Measurements from ENCODE around the gene MOB3A. TPM values are rescaled to one million over a fixed set of nuclear protein-coding genes. Genes with fewer than 3 reads are reported as not detected.

The MOB3A gene
- total and polyA plus RNA-seq, 8 donors: 9.9 to 181 (median 25.9) TPM

DNA sequence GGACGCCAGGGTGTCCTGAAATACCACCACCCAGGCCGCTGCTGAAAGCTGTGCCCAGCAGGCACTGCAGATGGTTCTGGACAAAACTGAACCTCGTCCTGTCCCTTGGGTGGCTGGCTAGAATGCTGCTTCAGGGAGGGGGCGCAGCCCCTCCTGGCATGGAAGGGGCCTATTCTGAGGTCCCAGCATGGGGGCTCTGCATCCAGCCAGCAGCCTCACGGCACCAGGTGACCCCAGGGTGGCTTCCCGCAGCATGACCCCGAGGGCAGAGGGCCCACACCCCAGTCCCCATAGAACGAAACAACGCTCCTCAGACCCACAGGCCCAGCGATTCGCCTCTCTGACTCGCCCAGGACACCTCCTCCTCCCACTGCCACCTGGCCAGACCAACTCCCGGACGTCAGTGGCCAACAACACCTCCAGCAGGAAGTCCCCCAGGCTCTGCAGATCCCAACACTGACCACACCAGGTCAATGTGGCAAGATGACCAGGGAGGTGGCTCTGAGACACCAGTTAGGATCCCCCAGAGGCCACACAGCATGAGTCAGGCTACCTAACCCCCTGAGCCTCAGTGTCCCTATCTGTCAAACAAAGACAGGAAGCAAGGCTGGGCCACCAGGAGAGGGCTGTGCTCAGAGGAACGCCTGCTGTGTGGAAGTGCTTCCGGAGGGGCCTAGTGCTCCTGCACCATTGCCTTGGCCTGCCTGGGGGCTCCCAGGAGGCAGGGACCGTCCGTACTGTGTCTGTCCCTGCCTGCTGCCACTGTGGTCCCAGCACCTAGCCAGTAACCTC, 51.2 kb downstream of the MOB3A start:
- Histone ChIP-seq H3K27ac (peak overlapping the region; percentile 71 to 100 (median 100)), H3K4me1 (peaks cover 87 to 98% (median 96%) of the 10 kb centered on the region in 4 donors), H3K27me3 (no peaks in the 10 kb centered on the region), H3K36me3 (peaks cover 45 to 81% (median 77%) of the 10 kb centered on the region in 4 donors), H3K9me3 (no peaks in the 10 kb centered on the region), H3K4me3 (peak overlapping the region in 2 of 4 donors; percentile 0 to 27)
- TF ChIP-seq CTCF (IDR thresholded peaks at IDR 0.05) (no peak), POLR2AphosphoS5 (IDR thresholded peaks at IDR 0.05) (peak in 1 of 3 donors; percentile 14)
- 56 to 80% (median 63%) methylated on average over 12 to 18 of the region's 18 CpGs for WGBS, 5 donors
- intact Hi-C loops (cut with DNase I; ENCODE audit: low total_unique reads): no loop called here
- DNase-seq: no peak

DNA sequence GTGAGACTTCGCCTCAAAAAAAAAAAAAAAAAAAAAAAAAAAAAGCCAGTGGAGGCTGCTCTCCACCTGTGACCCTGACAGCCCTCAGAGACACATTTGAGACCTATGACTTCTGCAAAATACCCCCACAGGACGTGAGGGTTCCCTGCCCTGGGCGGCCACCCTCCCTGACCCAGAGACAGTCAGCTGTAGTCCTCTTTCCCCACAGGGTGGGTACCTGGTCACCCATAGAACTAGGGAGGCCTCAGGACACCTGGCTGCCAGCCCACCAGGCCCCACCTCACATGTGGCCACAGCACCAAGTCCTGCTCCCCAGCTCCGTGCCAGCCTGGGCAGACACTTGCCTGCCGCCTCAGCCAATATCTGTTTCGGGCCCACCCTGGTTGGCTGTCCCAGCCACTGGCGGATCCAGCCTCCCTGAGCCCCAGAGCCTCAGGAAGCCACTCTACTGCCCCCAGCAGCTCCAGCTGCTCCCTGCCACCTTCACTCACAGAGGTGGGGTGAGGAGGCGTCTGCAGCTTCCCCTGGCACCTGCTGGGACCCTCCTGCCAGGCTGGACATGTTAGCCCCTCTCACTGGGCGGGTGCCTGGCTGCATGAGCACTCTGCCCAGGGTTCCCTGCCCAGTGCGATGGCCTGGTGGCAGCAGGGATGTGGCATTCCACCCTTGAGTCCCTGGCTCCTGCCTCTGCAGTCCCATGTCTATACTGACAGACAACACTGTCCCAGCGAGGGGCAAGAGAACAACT, 52.0 kb downstream of the MOB3A start:
- Histone ChIP-seq H3K4me1 (peaks cover 82 to 98% (median 96%) of the 10 kb centered on the region in 4 donors), H3K4me3 (peak overlapping the region in 1 of 4 donors; percentile 27), H3K9me3 (no peaks in the 10 kb centered on the region), H3K36me3 (peaks cover 52 to 87% (median 83%) of the 10 kb centered on the region in 4 donors), H3K27ac (peak overlapping the region; percentile 71 to 100 (median 100)), H3K27me3 (no peaks in the 10 kb centered on the region)
- TF ChIP-seq CTCF (IDR thresholded peaks at IDR 0.05): no peak
- TF ChIP-seq EP300 (IDR thresholded peaks at IDR 0.05): no peak
- intact Hi-C loops (cut with DNase I; ENCODE audit: low total_unique reads): no loop called here
- 69 to 83% (median 78%) methylated on average over 3 to 11 of the region's 11 CpGs for WGBS, 5 donors
- DNase-seq: peak in 1 of 2 donors; percentile 27

- 40 to 58% (median 46%) methylated on average over 8 to 9 of the region's 9 CpGs for WGBS, 5 donors
- Histone ChIP-seq H3K27ac (peak overlapping the region; percentile 80 to 100 (median 100)), H3K4me1 (peaks cover 73 to 97% (median 89%) of the 10 kb centered on the region in 4 donors), H3K27me3 (no peaks in the 10 kb centered on the region), H3K4me3 (peak overlapping the region in 2 of 4 donors; percentile 30 to 37), H3K9me3 (no peaks in the 10 kb centered on the region), H3K36me3 (peaks cover 61 to 87% (median 83%) of the 10 kb centered on the region in 4 donors)
- intact Hi-C loops (cut with DNase I; ENCODE audit: low total_unique reads): no loop called here
- TF ChIP-seq EP300 (IDR thresholded peaks at IDR 0.05) (no peak), POLR2A (IDR thresholded peaks at IDR 0.05) (no peak), CTCF (IDR thresholded peaks at IDR 0.05) (no peak), POLR2AphosphoS5 (IDR thresholded peaks at IDR 0.05) (no peak)
- DNase-seq: peak in 1 of 2 donors; percentile 25
Observed at GRCh38 chr19:2043251-2043641, 52.9 kb downstream of the MOB3A start.

GRCh38 chr19:2042485-2043250, 53.5 kb downstream of the MOB3A start:
- TF ChIP-seq CTCF (IDR thresholded peaks at IDR 0.05) (no peak), EP300 (IDR thresholded peaks at IDR 0.05) (no peak), POLR2A (IDR thresholded peaks at IDR 0.05) (no peak), POLR2AphosphoS5 (IDR thresholded peaks at IDR 0.05) (no peak)
- no peaks in the 10 kb centered on the region for H3K9me3 ChIP-seq
- peaks cover 67 to 97% (median 86%) of the 10 kb centered on the region in 4 donors for H3K4me1 ChIP-seq
- DNase-seq: peak; percentile 53 to 60
- WGBS, 5 donors: 18 to 42% (median 21%) methylated on average over 17 to 29 of the region's 29 CpGs
- intact Hi-C loops (cut with DNase I; ENCODE audit: low total_unique reads): no loop called here
- peak overlapping the region; percentile 16 to 37 (median 26) for H3K4me3 ChIP-seq
- no peaks in the 10 kb centered on the region for H3K27me3 ChIP-seq
- H3K36me3 ChIP-seq: peaks cover 63 to 87% (median 85%) of the 10 kb centered on the region in 4 donors
- H3K27ac ChIP-seq: peak overlapping the region; percentile 80 to 100 (median 100)

All from stomach (tissue), 9 donors.